Retinal pigment epithelial cell (primary cell): Measurements from ENCODE around the gene CCDC148.

ENCODE experiments used
- DNase-seq: peaks from one replicate; pipeline ENCODE4 v3.0.0-alpha.2; 2010; ENCODE audit warnings: low read depth
- H3K4me3 ChIP-seq: 2 replicates; pipeline ENCODE4 v1.5.1; 2011; ENCODE audit warnings: mild to moderate bottlenecking, low read length, control low read depth, moderate library complexity
- CTCF ChIP-seq: conservative IDR thresholded peaks from 2 replicates; pipeline ENCODE4 v1.5.1; 2011; ENCODE audit warnings: low read depth, low read length, control low read depth, inconsistent platforms

Gene CCDC148

GRCh38 chr2:158130832-158131473 lies 325.6 kb downstream of the CCDC148 start:
- no peak for DNase-seq
- H3K4me3 ChIP-seq = no peak overlapping the region
- TF ChIP-seq CTCF = no peak

- H3K4me3 ChIP-seq = no peak overlapping the region
- no peak for DNase-seq
- TF ChIP-seq CTCF = no peak
Measured at GRCh38 chr2:158129037-158129436, 327.5 kb downstream of the CCDC148 start.

GRCh38 chr2:158128168-158128973 lies 328.2 kb downstream of the CCDC148 start:
- DNase-seq = no peak
- H3K4me3 ChIP-seq = no peak overlapping the region
- TF ChIP-seq CTCF = no peak

GRCh38 chr2:158127380-158127804 lies 329.2 kb downstream of the CCDC148 start:
- TF ChIP-seq CTCF = no peak
- no peak overlapping the region for H3K4me3 ChIP-seq
- DNase-seq = no peak

DNA sequence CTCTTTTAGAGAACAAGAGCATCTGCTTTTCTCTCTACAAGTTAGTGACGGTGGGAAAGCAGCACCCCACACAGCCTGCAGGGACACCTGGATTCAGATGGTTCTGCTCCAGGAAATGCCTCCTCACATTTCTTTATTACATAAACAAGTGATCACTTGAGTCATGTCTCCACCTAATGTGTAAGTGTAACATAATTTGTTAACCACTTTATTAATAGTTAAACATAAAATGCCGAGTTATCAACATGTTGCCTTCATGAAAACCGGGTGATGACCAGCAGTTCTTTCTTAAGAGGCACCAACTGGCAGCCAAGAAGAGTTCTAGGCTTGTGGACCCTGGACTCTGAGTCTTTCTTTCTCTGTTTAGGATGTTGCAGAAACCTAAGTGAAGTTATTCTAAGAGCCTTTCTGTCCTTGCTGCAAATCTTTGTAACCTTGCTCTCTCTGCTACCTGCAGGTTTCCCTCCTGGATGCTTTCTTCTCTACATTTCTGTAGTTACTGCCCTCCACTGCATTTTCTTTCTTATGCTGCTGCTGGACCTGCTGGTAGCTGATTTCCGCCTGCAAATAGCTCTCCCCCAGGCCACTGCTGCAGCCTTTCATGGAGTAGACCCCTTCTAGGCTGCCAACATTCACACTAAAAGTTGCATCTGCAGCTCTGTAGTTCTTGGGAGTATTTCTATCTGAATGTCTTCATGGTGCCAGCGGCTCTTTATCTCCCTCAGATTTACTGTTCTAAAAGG lies 330.6 kb downstream of the CCDC148 start:
- no peak for DNase-seq

GRCh38 chr2:158124896-158125295 lies 331.7 kb downstream of the CCDC148 start:
- no peak for DNase-seq
- no peak overlapping the region for H3K4me3 ChIP-seq
- no peak for TF ChIP-seq CTCF

More for the DNA sequence above, 330.6 kb downstream of the CCDC148 start:
- no peak overlapping the region for H3K4me3 ChIP-seq
- TF ChIP-seq CTCF = no peak
